GM18907 (cell line): ENCODE data around the gene STMN3.

Experiments used
- ATAC-seq: cut with Tn5 transposase; IDR thresholded peaks from one replicate; pipeline ENCODE4 v1.9.1; 2021; ENCODE audit warnings: mild to moderate bottlenecking, moderate library complexity; ENCODE audit not compliant: unreplicated experiment

The STMN3 gene

DNA sequence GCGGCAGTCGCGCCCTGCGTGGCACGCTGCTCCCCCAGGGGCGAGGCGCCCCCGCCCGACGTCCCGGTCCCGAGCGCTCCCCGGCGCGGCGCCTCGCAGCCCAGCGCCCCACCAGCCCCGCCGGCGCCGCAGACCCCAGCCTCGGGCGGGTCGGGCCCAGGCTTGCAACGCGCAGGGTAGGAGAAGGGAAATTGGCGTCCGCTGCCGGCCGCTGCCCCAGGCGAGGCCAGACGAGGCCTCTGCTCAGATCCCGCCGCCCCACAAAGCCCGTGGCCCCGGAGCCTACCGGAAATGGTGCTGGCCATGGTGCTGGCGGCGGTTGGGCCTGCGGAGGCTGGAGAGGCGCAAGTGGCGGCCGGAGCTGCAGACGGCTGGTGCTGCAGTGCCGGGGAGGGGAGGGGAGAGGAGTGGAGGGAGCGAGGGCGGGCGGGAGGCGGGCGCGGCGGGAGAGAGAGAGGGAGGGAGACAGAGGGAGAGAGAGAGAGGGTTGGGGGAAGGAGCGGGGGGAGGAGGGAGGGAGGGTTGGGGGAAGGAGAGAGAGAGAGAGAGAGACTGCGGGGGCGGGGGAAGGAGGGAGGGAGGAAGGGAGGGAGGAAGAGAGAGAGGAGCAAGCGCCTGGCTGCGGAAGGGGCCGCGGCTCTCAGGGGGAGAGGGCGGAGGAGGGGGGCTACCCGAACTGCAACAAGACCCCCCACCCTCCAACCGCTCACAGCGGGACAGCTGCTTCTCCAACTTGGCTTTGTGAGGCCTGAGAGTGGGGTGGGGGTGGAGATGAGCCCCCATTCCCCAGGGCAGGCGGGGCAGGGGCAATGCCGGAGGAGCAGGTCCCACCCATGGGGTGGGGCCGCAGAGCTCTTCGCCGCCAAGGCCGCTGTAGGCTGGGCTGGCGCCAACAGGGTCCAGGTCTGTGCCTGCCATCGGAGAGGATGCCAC, at the start of gene STMN3:
Gene STMN3, minus strand, starts transcription at position 384 of the 933 bp plus-strand sequence. Its CDS starts 79 bp downstream, at position 305.
- no peak for ATAC-seq

DNA sequence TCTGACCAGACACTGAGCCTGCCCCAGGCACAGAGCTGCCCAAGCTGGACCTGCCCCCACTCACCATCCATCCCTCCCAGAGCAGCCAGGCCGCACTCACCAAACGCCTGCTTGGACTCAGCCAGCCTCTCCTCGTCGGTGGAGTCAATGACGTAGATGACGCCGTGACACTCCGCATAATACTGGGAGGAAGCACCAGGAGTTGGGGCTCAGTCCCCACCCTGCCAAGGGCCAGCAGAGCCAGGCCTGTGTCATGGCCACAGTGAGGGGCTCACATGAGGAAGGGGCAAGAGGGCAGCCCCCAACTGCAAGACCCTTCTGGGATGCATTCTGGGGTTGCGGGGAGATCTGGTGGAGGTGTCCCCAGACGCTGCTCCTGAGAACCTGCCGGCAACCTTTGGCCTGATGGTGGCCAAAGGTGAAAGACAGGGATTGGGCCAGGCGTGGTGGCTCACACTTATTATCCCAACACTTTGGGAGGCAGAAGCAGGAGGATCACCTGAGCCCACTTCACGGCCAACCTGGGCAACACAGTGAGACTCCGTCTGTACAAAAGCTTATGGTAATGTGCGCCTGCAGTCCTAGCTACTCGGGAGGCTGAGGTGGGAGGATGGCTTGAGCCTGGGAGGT, 48.9 kb upstream of the STMN3 start:
- no peak for ATAC-seq

DNA sequence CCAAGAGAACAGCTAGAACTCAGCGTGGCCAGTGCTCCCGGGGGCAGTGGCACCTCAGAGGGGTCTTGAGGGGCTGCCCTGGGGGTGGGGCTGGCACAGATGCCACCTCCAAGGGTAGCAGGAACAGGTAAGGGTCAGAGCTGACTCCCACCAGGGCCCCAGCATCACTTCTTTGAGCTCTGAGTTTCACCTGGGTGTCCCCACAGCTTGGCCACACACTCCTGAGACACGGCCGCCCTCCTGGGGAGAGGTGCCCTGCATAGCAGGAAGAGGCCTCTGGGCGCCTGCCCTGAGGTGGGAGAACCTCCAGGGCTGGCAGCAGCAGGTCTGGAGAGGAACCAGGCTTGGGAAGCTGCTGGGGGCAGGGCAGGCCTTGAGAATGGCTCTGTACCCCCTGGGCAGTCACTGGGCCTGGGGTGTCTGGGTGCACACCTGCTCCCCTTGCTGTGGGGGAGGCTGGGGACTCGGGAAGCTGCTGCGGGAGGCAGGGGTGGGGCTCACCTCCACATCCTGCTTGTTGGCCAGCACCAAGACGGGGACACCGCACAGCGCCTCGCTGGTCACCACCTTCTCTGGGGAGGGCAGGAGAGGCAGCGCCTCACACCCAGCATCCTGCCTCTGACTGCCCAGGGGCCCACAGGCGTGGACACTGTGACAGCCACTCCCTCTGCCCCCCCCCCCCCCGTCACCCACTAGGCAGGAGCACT, 48.3 kb upstream of the STMN3 start:
- ATAC-seq = no peak

DNA sequence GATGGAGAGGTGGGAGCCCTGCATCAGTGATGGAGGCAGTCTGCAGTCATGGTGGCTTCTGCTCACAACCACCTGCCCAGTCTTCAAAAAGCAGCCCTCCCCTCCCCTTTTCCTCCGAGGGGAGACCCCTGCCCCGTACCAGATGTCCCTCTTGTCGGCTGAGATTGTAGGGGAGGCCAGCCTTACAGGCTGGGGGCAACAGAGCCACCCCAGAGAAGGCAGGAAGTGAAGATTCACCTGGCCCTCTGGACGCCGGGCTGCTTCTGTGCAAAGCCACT, 47.8 kb upstream of the STMN3 start:
- no peak for ATAC-seq

DNA sequence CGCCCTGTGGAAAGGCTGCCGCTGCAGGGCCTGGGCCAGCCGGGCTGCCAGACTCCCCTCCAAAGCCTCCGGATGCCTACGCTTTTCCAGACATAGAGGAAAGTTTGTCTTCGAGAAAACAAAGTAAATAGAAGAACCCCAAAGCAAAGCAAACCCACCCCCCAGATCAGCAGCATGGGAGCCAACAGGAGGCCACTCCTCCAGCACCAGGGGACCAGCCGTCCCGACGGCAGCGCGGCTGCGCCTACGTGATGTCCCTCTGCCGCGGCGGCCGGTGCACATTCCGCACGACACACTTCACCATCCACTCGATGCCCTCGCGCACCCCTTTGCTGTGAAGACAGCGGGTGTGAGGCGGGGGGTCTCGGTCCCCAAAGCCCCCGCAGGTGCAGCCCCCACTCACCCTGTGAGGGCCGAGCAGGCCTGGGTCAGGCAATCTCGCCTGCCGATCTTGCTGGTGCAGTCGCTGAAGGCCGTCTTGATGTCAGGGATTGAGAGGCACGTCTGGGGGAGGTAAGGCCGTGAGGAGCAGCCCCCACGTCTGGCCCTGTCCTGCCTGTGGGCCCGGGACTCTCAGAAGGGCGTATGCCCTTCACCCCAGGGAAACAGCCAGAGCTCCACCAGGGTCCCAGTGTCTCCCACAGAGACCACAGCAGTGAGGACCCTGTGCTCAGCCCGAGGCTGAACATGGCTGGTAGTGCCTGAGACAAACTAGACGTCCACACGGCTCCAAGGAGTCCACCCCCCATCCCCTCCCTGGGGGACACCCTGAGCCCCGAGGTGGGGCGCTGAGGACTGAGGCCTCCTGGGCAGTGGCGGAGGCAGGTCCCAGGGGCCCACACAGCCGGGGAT, 47.2 kb upstream of the STMN3 start:
- no peak for ATAC-seq

DNA sequence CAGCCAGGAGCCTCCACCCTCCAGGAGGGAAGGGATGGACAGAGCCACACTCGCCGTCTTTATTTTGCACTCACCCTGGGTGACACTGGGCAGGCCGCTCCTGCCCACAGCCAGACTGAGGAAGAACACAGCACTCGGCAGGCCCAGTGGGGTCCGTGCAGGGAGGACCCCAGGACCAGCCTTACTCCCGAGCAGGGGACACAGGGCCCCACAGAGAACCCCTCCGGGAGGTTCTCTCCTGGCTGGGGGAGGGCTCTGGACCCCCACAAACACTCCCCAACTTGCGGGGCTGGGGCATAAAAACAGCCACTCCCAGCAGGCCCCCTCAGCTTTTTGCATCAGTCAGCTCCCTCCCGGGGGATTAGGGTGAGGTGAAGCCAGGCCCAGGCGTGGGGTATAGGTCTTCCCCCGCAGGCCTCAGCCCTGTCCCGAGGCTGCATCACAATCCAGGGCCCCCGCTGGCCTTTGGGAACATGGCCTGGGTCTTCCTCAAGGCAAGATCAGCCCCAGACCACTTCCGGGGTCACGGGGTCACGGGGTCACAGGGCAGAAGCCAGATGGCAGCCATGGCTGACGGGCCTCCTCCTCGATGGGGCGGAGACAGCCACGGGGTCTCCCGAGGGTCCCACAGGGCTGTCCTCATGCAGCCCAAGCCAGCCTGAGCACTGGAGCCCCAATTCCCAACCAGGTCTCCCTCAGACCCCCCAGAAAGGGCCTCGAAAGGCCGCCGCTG, 46.4 kb upstream of the STMN3 start:
- ATAC-seq = no peak

DNA sequence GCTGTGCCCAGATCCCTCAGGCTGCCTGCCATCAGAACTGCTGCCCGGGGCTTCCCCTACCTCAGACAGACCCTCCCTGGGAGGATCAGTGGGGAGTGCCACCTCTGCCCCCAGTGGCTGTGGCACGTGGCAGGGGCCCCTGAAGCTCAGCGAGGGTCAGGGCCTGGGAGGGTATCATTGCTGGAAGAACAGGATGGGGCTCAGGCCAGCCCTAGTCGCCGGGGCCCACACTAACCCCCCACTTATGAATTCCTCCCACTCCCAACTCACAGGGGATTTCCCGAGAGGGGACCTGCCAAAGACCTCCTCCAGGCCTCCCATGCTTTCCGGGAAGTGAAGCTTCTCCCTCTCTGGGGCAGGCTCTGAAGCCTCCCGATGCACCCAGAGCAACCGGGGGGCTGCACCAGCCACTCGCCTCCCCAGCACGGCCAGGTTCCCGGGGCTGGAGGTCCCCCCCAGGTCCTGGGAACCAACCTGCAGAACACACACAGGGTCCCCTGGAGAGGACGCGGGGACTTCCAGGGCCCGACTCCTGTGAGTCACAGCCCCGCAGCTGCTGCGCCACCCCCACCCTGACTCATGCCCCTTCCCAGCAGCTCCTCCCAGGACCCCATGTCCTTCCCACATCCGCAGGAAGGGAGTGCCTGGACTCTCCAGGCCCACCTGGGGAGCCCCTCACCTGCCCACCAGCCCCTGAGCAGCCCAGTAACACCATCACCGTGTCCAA, 45.7 kb upstream of the STMN3 start:
- ATAC-seq = no peak

DNA sequence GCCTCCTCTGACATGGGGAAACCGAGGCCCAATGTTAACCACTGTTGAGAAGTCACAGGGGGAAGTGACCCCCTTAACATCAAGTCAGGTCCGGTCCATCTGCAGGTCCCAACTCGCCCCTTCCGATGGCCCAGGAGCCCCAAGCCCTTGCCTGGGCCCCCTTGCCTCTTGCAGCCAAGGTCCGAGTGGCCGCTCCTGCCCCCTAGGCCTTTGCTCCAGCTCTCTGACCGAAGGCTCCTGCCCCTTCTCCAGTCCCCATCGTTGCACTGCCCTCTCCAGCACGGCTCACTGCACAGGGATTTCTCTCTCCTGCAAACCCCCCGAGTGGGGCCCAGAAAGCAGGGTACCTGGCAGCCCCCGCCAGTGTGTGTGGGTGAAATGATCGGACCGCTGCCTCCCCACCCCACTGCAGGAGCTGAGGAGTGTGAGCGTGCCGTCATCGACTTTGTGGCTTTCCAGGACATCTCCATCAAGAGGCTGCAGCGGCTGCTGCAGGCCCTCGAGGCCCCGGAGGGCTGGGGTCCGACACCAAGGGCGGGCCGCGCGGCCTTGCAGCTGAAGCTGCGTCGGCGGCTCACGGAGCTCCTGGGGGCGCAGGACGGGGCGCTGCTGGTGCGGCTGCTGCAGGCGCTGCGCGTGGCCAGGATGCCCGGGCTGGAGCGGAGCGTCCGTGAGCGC, 44.8 kb upstream of the STMN3 start:
- ATAC-seq = no peak

DNA sequence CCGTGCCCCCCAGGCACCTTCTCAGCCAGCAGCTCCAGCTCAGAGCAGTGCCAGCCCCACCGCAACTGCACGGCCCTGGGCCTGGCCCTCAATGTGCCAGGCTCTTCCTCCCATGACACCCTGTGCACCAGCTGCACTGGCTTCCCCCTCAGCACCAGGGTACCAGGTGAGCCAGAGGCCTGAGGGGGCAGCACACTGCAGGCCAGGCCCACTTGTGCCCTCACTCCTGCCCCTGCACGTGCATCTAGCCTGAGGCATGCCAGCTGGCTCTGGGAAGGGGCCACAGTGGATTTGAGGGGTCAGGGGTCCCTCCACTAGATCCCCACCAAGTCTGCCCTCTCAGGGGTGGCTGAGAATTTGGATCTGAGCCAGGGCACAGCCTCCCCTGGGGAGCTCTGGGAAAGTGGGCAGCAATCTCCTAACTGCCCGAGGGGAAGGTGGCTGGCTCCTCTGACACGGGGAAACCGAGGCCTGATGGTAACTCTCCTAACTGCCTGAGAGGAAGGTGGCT, 44.2 kb upstream of the STMN3 start:
- ATAC-seq = no peak

DNA sequence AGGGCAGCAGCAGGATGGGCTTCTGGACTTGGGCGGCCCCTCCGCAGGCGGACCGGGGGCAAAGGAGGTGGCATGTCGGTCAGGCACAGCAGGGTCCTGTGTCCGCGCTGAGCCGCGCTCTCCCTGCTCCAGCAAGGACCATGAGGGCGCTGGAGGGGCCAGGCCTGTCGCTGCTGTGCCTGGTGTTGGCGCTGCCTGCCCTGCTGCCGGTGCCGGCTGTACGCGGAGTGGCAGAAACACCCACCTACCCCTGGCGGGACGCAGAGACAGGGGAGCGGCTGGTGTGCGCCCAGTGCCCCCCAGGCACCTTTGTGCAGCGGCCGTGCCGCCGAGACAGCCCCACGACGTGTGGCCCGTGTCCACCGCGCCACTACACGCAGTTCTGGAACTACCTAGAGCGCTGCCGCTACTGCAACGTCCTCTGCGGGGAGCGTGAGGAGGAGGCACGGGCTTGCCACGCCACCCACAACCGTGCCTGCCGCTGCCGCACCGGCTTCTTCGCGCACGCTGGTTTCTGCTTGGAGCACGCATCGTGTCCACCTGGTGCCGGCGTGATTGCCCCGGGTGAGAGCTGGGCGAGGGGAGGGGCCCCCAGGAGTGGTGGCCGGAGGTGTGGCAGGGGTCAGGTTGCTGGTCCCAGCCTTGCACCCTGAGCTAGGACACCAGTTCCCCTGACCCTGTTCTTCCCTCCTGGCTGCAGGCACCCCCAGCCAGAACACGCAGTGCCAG, 43.6 kb upstream of the STMN3 start, which contains the start of gene TNFRSF6B:
Gene TNFRSF6B, plus strand, starts transcription at position 25 of the 729 bp plus-strand sequence. Its CDS starts 116 bp downstream, at position 141.
- ATAC-seq = no peak

DNA sequence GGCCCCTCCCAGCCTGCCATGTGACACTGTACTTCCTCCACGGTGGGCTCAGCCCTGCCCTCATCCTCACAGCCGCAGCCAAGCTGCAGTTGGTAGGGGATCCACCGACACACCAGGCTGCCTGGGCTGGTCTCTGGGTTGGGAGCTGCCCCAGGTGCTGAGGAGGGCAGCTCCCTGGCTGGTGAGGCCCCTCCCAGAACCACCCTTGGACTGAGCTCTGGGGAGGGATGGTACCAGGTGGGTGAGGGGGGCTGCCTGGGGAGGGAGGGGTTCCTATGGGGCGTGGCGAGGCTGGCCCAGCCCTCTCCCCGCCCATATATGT, 43.0 kb upstream of the STMN3 start:
- ATAC-seq = no peak

DNA sequence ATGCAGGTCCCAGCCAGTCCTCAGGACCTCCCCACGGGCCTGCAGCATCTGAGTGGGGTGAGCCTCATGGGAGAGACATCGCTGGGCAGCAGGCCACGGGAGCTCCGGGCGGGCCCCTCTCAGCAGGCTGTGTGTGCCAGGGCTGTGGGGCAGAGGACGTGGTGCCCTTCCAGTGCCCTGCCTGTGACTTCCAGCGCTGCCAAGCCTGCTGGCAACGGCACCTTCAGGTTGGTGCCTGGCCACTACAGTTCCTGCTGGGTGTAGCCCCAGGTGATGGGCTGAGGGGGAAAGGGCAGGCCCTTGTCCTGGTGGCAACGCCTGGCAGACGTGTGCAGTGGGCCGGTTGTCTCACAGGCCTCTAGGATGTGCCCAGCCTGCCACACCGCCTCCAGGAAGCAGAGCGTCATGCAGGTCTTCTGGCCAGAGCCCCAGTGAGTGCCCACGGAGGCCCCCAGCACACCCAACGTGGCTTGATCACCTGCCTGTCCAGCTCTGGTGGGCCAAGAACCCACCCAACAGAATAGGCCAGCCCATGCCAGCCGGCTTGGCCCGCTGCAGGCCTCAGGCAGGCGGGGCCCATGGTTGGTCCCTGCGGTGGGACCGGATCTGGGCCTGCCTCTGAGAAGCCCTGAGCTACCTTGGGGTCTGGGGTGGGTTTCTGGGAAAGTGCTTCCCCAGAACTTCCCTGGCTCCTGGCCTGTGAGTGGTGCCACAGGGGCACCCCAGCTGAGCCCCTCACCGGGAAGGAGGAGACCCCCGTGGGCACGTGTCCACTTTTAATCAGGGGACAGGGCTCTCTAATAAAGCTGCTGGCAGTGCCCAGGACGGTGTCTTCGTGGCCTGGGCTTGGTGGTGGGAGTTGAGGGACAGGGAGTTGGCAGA, 42.4 kb upstream of the STMN3 start:
- ATAC-seq = no peak

DNA sequence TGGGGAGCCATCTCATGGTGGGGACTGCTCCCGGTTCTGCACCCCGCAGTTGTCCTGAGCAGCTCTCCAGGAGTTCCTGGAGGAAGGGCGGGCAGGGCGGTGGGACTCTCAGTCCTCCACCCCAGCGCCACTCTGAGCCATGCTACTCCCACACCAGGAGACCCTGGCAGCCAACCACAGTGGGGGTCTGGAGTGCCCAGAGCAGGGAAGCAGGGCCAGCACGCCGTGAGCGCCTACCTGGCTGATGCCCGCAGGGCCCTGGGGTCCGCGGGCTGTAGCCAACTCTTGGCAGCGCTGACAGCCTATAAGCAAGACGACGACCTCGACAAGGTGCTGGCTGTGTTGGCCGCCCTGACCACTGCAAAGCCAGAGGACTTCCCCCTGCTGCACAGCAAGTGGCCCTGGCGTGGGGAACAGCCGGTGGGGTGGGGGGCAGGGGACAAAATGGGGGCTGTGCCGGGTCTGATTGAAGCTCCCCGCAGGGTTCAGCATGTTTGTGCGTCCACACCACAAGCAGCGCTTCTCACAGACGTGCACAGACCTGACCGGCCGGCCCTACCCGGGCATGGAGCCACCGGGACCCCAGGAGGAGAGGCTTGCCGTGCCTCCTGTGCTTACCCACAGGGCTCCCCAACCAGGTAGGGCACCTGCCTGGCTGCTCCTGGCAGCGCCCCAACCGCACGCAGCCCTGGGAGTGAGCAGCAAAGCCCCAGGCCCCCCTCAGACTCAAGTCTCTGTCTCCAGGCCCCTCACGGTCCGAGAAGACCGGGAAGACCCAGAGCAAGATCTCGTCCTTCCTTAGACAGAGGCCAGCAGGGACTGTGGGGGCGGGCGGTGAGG, 41.6 kb upstream of the STMN3 start:
- ATAC-seq = no peak

DNA sequence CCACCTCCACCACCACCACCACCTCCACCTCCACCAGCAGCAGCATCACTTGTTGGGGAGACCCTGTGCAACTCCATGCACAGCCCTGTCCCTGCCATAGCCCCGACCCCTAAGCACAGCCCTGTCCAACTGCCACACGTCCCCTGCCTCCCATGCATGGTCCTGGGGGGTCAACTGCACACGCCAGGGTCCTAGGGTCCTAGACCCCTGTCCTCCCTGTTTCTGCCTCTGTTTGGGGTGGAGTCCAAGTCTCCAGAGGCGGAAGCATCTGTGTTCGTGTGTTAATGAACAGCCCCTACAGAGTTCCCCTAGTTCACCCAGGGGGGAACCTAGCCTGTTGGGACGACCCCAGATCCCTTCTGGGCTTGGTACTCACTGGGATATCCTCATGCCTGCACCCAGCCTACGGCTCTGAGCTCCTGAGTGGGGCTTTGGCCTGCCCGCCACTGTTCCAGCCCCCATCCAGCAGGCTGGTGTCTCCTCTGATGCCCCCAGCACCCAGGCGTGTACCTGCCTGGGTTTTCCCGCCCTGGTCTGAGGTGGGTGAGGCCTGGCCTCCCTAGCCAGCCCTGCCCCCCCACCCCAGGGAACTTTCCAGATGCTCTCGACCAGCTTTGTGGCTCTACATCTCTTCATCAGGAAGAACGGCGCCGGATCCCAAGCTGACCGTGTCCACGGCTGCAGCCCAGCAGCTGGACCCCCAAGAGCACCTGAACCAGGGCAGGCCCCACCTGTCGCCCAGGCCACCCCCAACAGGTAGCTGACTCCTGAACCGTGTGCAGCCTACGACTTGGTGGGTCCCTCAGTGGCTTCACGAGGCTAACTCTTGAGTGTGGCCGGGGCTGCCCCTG, 40.7 kb upstream of the STMN3 start:
- ATAC-seq = no peak

DNA sequence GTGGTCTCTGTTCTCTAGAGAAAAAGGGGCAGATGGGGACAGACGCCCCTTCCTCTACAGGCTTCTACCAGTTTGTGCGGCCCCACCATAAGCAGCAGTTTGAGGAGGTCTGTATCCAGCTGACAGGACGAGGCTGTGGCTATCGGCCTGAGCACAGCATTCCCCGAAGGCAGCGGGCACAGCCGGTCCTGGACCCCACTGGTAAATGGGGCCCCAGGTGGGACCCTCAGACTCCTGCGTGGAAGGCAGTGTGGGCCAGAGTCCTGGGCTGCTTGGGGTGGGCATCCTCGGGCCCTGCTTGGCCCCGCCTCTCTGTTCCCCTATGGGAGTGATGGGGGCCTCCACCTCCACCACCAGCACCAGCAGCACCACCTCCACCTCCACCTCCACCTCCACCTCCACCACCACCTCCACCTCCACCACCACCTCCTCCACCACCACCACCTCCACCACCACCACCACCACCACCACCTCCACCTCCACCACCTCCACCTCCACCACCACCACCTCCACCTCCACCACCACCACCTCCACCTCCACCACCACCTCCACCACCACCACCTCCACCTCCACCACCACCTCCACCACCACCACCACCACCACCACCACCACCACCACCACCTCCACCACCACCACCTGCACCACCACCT, 40.0 kb upstream of the STMN3 start:
- no peak for ATAC-seq
